Stimulated activated CD4-positive, alpha-beta T cell treated with anti-CD3 and anti-CD28 coated beads, Interleukin-2, amount 100 ng/mL, for 24 hours (primary cell): ENCODE measurements around the gene WAC.

Experiments used
- DNase-seq, 2 donors: peaks; one replicate each; pipeline ENCODE4 v3.0.0-alpha.2; 2020

WAC gene

GRCh38 chr10:28669227-28670173, 136.6 kb downstream of the WAC start:
- DNase-seq: no peak
